ENCODE data around the gene CEP295NL.
"Not testable (repeated sequence)": the region's sequence is repeated elsewhere in the genome, so short reads cannot be mapped to it uniquely, and the experiment has no call there.

The CEP295NL gene

DNA sequence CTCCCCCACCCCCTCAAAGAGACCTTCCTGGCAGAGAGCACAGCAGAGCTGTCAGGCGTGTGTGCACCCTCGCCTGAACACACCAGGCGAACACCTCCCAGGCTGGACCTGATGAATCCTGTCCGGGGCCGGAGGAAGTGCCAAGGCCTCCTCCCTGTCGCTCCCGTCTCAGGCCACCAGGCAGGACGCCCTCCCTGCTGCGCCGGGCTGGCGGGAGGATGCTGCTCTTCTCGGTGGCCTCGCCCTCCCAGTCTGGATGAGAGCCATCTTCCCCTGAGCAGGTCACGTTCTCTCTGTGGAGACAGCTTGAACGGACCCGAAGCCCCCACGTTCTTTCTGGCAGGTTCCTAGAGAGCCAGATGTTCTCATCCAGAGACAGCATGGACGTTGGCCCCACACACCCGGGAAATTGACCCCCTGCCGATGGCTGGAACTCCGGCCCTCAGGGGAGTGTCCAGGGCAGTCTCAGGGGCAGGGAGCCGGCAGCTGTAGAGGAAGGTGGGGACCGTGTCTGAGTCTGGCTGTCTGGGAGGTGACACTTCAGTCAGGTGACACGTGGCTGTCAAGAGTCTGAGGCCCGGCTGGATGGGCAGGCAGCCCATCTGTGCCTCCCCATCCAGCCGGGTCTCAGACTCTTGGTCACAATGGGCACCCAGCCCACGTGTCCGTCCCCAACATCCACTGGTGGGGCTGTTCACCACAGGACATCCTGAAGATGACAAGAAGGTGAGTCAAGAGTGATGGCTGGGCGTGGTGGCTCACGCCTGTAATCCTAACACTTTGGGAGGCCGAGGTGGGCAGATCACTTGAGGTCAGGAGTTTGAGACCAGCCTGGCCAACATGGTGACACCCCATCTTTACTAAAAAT lies 27.1 kb upstream of the CEP295NL start:
- FAIRE-seq (no peak), DNase-seq (ENCODE audit: low spot score) (peak; percentile 29)

- DNase-seq (ENCODE audit: low spot score) (no peak), FAIRE-seq (no peak)
These were observed 22.9 kb upstream of the CEP295NL start for GRCh38 chr17:78925662-78926555.

DNA sequence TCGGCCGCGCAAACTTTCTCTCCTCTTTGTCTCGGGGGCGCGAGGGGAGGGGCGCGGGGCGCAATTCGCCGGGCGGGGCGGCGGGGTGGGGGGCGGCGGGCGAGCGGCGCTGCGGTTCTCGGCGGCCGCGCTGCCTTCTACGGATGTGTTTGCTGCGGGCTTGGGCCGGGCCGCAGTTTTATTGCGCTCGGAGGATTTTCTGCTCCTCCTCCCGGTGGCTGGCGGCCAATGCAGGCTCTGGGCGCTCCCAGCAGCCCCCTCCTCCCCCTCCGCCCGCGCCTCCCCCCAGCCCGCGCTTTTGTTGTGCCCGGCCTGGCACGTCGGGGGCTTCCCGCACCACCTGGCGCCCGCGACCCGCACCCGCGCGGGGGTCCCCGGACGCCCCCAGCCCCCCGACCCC lies 22.2 kb upstream of the CEP295NL start, which contains the start of gene TIMP2:
Gene TIMP2, minus strand, starts transcription at position 154 of the 400 bp plus-strand sequence. CDS start 299 bp downstream, outside the sequence.
- FAIRE-seq (no peak), DNase-seq (ENCODE audit: low spot score) (peak; percentile 64)

DNA sequence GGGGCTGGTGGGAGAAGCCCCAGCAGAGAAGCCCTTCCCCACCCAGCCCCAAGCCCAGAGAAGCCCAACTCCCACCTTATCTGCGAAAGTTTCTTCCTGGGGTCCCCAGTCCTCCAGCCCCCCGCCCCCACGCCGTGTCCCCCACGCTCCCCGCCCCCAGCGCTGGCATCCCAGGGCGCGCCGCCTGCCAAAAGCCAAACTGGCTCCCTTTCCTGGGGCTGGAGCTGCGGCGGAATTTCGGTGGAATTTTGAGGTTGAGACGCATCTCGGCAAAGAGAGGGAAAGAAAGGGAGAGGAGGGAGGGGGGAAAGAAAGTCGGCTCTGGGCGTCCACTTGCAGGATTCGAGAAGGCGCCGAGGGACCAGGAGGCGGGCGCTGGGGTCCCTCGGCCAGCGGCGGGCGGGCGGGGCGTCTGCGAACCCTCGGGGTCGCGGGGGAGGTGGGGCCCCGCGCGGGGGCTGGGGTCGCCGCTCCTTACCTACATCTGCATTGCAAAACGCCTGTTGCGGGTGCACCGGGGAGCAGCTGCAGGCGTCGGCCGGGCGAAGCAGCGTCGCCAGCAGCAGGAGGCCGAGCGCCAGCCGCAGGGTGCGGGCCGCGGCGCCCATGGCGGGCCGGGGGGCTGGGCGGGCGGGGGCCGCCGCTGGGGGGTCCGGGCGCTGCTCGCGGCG lies 21.6 kb upstream of the CEP295NL start:
- no peak for DNase-seq (ENCODE audit: low spot score)
- no peak for FAIRE-seq

- no peak for FAIRE-seq
- no peak for DNase-seq (ENCODE audit: low spot score)
These were observed 20.9 kb upstream of the CEP295NL start for GRCh38 chr17:78923660-78924453.

DNA sequence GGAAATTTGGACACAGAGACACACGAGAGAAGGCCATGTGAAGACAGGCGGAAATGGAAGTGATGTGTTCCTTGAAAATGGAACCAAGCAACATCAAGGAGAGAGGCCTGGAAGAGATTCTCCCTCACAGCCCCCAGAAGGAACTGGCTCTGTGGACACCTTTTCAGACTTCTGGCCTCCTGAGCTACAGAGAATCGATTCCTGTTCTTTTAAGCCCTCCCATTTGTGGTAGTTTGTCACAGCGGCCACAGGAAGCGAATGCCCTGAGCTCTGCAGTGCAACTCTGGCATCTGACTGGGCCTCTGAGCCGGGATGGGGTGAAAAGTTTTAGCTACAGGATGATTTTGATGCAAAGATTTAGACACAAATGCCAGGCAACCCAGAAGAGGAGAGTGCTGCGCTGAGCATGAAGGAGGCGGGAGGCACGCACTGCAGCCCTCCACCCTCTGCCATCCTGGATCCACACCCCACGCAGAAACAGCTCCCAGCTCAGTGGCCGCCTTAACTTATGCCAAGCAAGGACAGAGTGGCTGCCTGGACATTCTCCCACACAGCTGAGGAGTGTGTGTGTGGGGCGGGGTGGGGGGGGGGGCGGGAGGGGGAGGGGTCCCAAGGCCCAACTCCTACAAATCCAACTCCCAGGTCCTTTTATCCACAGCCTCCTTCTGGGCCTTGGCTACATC lies 20.0 kb upstream of the CEP295NL start:
- DNase-seq (ENCODE audit: low spot score): no peak
- no peak for FAIRE-seq

DNA sequence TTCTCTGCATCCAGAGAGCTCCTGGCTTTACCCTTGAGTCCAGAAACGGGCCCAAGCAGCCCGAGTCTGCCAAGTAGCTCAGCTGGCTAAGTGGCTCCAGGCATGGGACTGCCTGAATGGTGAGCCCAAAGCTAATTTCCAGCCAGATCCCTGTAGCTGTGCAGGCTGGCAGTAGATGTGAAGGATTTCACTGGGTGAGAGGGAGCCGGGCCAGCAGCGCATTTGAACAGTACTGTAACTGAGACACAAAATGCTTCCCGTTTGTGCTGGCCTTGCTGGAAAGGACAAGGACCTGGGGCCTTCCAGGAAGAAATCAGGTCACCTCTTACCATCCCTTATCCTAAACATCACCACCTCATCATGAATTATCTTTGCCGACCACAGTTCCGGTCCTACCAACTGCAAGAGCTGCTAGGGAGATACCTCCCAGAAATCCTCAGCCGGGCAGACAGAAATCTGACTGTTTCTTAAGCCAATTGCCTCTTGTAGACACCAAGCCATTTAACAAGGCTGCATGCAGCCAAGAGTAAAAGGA lies 18.5 kb upstream of the CEP295NL start:
- DNase-seq (ENCODE audit: low spot score) (no peak), FAIRE-seq (no peak)

GRCh38 chr17:78920528-78920927 lies 17.5 kb upstream of the CEP295NL start:
- no peak for FAIRE-seq
- DNase-seq (ENCODE audit: low spot score): no peak

DNA sequence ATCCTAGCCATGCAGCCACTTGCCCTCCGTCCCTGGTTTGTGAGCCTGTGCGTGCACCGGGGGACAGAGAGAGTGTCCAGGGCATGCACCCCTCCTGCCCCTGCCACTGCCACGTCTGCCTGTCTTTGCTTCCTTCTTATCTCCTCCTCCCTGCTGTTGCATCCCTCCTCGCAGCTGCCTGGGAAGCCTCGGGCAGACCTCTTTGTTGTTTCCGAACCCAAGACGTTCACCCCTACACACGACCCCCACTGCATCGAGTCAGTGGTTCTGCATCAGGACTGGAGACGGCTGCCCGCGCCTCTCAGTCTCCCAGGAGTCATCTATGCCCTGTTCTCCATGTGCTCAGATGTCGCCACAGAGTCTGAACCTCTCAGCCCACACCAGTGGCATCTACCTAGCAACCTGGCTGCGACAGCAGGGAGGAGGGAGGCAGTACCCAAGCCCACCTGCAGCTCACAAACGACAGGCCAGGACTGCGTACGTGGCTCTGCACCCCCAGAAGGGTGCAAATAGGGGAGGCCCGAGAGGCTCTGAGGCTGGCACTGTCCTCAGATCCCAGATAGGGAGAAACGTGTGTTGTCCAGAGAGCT lies 17.0 kb upstream of the CEP295NL start:
- FAIRE-seq: no peak
- no peak for DNase-seq (ENCODE audit: low spot score)

GRCh38 chr17:78918979-78919378 lies 16.0 kb upstream of the CEP295NL start:
- FAIRE-seq: no peak
- no peak for DNase-seq (ENCODE audit: low spot score)

GRCh38 chr17:78917451-78918275 lies 14.7 kb upstream of the CEP295NL start:
- no peak for DNase-seq (ENCODE audit: low spot score)

DNA sequence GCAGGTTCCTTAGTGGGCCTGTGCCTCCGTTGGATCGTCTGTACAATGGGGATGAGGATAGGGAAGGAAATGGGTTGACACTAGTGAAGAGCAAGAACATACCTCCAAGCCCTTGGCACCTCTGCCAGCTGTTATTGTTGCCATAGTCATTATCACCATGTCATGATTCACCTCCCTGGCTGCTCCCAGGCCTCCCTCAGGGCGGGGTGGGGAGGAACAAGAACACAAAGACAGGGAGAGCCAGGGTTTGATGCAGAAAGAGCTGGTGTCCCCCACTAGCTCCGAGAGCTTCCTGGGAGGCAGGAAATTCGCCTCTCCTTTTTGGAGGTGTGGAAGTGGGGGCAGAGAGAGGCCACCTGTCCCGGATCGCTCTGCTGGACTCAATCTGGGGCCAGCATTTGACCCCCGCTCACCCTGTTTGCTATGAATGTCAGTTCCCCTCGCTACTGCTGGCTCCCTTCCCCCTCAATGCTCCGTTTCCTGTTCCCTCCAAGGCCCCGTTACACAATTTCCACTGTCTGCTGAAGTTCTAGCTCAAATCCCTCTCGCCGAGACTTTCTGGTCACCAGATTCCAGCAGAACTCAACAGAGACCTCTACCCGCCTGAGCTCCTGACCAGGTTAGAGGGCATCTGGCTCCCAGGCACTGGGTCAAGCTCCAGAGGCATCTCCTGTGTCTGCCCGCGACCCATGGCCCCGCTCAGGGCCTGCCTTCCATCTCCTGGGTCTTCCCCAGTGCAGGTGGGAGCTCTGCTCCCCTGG lies 13.1 kb upstream of the CEP295NL start:
- FAIRE-seq (no peak), DNase-seq (ENCODE audit: low spot score) (peak; percentile 42)

More at GRCh38 chr17:78917451-78918275, 14.7 kb upstream of the CEP295NL start:
- FAIRE-seq: no peak

GRCh38 chr17:78913115-78913514 lies 10.1 kb upstream of the CEP295NL start:
- DNase-seq (ENCODE audit: low spot score): no peak
- FAIRE-seq: no peak

GRCh38 chr17:78912082-78912481 lies 9.1 kb upstream of the CEP295NL start:
- DNase-seq (ENCODE audit: low spot score) (no peak), FAIRE-seq (no peak)

- not testable (repeated sequence) for FAIRE-seq; DNase-seq (ENCODE audit: low spot score)
These were observed 8.5 kb upstream of the CEP295NL start for GRCh38 chr17:78911543-78911942.

DNA sequence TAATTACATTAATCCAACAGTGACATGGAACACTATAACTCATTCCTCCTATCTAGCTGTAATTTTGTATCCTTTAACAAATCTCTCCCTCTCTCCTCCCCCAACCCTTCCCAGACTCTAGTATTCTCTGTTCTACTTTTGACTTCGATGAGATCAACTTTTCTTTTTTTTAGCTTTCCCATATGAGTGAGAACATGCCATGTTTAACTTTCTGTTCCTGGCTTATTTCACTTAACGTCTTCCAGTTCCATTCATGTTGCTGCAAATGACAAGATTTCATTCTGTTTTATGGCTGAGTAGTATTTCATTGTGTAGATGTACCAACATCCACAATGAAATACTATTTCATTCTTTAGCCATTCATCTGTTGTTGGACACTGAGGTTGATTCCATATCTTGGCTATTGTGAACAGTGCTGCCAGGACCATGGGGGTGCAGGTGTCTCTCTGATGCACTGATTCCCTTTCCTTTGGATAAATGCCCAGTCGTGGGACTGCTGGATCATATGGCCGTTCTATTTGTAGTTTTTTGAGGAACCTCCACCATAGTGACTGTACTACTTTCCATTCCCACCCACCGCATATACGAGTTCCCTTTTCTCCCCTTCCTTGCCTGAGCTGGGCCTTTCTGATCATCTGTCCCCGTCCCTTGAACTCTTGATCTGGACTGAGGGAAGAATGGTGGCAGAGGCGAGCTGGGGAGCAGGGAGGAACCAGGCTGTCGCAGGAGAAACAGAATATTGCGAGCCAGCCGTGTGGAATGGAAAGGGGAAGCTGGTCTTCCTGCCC lies 7.7 kb upstream of the CEP295NL start:
- FAIRE-seq (no peak), DNase-seq (ENCODE audit: low spot score) (no peak)

- DNase-seq (ENCODE audit: low spot score): no peak
- no peak for FAIRE-seq
These were observed 5.4 kb upstream of the CEP295NL start for GRCh38 chr17:78908426-78908825.
